Bronchial smooth muscle cell (primary cell): ENCODE results near the gene CNPY2. TPM values are rescaled to one million over a fixed set of nuclear protein-coding genes. Genes with fewer than 3 reads are reported as not detected.

Experiments
- total RNA-seq: library from RNA; depleted of rRNA; stranded (reverse); fragments of >200 nt; gene quantifications from 2 replicates; pipeline ENCODE4 v1.2.1, GENCODE V29; 2014

The CNPY2 gene
- 68.4 and 84.2 TPM in 2 replicates for total RNA-seq

DNA sequence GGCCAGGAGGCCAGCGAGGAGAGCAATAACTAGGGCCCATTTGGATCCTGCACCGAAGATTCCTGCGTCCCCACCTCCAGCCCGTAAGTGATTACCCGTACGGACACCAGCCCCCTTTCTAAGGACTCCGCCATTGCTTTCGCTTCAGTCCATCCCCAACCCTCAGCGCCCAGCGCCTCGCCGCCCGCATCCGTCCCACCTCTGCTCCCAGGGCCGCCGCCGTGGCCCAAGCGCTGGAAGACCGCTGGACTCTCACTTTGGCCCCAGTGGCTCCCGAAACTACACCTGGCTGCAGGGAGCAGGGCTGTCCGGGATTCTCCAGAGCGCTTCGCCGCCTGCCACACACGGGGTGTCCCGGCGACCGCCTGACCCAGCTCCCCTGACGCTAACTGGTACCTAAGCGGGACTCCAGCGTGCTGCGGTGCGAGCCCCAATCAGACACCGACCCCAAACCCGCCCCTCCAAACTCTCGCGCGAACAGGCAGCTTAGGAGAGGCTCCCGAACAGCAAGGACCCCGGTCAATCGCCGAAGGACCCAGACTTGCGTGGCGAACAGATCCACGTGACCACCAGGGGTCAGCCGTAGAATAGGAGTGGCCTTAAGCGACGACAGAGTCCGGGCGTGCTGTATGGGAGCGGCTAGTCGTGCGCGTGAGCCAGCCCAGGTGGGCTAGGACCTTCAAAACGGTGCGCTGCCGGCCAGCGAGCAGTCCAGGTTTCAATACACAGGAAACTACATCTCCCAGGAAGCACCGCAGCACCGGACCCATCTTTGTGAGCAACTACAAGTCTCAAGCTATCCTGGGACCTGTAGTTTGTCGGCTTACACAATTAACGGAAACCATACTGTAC, at the start of gene CNPY2:
Gene CNPY2 (minus strand): TSS at position 367 of the 852 bp plus-strand sequence. CDS start 771 bp downstream, outside the sequence.

DNA sequence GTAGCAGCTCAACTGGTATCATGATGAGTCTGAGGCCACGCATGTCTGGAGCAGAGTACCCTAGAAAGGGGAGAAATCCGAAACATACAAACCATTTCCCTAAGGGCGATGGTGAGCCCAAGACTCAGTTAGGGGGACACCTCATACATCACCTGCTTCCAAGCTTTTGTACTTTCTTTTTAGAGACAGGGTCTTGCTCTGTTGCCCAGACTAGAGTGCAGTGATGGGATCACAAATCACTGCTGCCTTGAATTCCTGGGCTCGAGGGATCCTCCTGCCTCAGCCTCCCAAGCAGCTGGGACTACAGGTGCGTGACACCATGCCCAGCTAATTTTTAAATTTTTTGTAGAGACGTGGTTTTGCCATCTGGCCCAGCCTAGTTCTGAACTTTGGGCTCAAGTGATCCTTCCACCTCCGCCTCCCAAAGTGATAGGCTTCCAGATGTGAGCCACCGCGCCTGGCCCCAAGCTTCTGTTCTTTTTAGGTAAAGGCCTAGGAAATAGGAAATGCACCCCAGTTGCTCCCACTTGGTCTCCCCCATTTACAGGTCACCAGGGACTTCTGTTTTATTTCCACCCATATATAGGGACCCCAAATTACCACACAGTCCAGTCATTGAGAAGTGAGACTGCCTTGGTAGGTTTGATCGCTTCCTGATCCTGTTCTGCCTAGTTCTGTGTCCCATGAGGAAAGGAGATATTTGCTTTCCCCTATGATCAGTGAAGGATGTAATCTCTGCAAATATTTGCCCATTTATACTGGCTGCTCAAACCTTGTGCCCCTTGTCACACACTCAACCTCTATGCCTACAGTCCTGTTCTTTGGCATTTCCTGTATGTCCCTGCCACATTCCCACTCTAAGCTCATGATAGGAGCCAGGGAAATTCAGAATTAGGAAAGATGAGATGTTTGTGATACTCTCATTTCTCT, 46.6 kb upstream of the CNPY2 start, which contains the start of gene APOF:
Gene APOF (minus strand): TSS at position 728 of the 930 bp plus-strand sequence. CDS start 112 bp downstream, at position 616.

DNA sequence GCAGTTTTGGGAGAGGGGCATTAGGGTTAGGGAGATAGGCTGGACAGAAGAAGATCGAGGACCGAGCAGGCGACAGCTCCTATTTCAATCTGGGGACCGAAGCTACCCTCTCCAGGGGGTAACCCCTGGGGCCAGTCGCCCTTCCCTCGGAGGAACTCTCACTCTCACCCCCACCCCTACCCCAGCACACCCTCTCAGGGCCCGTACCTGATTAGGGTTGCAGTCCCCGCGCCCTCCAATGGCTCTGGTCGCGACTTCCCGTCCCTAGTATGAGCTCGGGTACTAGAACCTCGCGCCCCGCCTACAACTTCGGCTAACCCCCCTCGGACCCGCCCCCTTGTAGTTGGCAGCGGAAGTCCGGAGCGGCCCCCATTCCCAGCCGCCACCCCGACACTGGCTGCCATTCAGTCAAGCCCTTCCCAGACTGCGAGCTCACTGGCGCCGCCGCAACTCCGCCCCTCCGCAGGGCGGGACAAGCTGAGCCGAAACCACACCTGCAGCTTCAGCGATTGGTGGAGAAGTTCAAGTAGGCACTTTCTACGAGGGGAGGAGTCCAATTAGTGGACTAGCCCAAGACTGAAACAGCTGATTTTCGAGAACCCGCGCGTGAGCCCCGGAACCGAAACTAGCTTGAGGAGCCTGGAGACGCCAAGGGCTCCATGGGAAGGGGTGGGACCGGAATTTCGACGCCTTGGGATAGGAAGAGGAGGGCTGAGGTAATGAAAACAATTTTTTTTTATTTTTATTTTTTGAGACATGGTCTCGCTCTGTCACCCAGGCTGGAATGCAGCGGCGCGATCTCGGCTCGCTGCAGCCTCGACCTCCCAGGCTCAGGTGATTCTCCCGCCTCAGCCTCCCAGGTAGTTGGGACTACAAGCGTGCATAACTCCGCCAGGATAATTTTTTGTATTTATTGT, 44.3 kb upstream of the CNPY2 start, which contains the start of gene STAT2:
Gene STAT2 (minus strand): TSS at position 257 of the 917 bp plus-strand sequence. CDS start 3,536 bp downstream, outside the sequence.

DNA sequence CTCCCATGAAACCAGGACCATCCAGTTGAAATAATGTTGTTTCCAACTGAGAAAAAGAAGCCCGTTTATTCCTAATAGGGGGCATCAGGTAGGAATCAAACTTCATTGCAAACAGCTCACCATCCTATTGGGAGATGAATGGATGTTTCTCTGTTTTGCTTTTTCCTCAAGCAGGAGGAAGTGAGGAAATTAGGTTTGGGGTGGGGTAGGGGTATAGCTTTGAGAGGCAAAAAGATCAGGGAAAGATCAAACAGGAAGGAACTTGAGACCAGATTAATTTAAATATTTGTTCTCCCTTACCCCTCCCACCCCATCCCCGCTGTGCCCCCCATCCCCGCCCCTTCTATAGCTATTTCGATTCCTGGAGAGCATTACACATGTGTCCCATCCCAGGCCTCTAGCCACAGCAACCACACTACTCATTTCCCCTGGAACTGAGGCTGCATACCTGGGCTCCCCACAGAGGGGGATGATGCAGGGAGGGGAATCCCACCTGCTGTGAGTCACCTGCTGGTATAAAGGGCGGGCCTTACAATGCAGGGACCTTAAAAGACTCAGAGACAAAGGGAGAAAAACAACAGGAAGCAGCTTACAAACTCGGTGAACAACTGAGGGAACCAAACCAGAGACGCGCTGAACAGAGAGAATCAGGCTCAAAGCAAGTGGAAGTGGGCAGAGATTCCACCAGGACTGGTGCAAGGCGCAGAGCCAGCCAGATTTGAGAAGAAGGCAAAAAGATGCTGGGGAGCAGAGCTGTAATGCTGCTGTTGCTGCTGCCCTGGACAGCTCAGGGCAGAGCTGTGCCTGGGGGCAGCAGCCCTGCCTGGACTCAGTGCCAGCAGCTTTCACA, 22.7 kb upstream of the CNPY2 start, which contains the start of gene IL23A:
Gene IL23A (plus strand): TSS at position 577 of the 850 bp plus-strand sequence. CDS start 161 bp downstream, at position 738.

DNA sequence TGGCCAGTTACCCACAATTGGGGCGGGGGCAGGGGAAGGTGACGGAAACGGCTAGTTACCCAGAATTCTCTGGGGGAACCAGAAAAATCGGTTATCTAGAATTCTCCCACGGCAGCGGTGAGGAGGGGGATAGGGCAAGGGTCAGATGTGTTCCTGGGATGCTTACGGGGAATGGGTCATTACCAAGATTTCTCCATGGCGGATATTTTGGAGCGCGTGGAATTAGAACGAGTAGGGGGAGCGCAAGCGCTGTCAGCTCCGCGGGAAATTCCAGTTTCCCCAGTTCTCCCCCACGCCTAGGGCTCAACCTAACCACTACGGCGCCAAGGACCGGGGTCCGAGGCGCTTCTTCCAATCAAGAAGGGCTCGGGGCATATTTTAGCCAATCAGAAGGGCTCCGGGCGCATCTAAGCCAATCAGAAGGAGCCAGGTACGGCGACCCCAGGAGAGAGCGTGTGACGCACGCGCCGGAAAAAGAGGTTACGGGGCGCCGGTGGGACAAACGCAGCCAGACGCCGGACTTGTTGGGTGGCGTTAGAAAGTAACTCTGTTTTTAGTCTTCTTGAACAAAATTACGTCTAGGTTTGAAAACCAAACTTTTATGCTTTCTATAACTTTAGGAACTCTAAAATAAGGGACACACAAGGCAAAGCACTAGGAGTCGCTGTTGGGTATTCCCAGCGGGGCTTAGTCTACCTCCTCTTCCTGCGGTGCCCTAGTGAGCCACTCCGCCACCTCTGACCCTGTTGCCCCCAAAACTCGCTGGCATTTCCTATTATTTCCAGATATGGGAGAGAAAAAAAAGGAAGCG, 18.1 kb upstream of the CNPY2 start, which contains the start of gene PAN2:
Gene PAN2 (minus strand): TSS at position 322 of the 811 bp plus-strand sequence. CDS start 906 bp downstream, outside the sequence.

DNA sequence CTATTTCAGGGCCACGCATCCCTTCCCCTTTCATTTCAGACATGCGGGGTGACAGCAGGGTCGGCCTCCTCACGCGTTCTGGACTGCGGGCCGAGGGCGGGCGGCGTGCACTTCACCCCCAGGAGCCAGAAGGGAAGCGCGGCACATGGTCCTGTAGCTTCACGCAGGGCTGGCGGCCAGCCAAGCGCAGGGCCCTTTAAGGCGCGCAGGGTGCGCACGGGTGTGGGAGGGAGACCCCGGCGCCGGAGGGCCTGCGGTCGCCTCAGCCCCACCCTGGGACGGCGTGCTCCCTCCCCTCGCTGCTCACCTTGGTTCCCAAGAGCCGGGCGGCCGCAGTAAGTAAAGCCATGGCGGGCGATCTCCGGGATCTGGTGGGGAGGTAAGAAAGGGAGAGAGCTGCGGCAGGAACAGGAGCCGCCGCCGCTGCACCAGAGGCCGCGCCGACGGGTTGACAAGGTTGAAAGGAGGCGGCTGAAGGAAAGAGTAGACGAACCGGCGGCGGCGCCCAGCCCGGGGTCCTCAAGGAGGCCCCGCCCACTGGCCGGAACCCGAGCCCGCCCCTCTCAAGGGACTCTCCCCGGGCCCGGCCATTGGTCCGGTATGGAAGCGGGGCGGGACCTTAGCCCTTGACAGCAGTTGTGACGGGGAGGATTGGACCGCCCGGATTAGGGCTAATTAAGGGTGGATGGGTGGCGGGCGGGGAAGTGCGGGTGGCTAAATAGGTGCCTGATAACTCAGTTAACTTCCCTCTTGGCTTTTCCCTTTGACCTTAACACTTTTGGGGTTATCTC, 15.7 kb downstream of the CNPY2 start, which contains the start of gene CS:
Gene CS (minus strand): TSS at position 478 of the 791 bp plus-strand sequence. CDS start 129 bp downstream, at position 349.

DNA sequence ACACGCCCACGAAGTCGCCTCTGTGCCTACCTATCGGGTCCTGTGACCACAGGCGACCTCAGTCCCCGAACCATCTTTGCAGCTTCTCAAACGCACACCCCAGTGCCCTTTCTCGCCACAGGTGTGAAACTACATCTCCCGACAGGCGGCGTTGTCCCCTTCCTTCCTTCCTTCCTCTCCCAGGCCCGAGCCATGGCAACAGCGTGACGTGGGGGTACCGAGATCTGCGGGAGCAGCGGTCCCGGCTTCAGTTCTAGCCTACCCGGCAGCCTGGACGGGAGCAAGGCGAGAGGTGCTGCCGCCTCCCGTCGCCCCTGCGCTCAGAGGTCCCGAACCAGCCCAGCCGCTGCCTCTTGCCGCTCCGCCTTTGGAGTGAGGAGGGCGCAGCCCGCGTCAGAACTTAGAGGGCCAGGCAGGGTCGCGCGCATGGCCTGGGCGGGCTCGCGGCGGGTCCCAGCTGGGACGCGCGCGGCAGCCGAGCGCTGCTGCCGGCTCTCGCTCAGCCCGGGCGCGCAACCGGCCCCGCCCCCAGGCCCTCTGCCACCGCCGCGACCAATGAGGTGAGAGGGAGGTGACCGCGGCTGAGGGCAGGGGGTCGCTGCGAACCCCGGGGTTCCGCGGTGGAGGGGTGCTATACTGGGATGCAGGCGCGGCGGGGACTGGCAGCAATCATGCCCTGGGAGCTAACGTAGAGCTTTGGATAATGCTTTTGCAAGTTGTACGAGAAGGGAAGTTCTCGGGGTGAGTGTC, 48.9 kb downstream of the CNPY2 start, which contains the start of gene COQ10A:
Gene COQ10A (plus strand): TSS at position 250 of the 750 bp plus-strand sequence. CDS start 177 bp downstream, at position 427.

Other genes starting within 250 kb of the CNPY2 start
- gene ERBB3, start 235.8 kb downstream of the CNPY2 start, total RNA-seq, result 0.63 and 0.94 TPM in 2 replicates
- gene PA2G4, start 211.4 kb downstream of the CNPY2 start, total RNA-seq, result 86.1 and 108 TPM in 2 replicates
- 3,876 and 6,422 TPM in 2 replicates for gene RPL41, start 199.4 kb downstream of the CNPY2 start, total RNA-seq
- 6.0 and 8.2 TPM in 2 replicates for gene ZC3H10, start 197.7 kb downstream of the CNPY2 start, total RNA-seq
- 138 and 202 TPM in 2 replicates for gene ESYT1, start 187.7 kb downstream of the CNPY2 start, total RNA-seq
- 124 and 137 TPM in 2 replicates for gene MYL6B, start 163.4 kb downstream of the CNPY2 start, total RNA-seq
- 2,436 and 3,376 TPM in 2 replicates for gene MYL6, start 157.6 kb downstream of the CNPY2 start, total RNA-seq
- 46.7 and 55.5 TPM in 2 replicates for gene SMARCC2, start 126.5 kb downstream of the CNPY2 start, total RNA-seq
- gene RNF41, start 94.1 kb downstream of the CNPY2 start, total RNA-seq, result 81.8 and 103 TPM in 2 replicates
- 26.0 and 27.6 TPM in 2 replicates for gene NABP2, start 91.6 kb downstream of the CNPY2 start, total RNA-seq
- 0.26 and 0.47 TPM in 2 replicates for gene SLC39A5, start 85.9 kb downstream of the CNPY2 start, total RNA-seq
- gene ANKRD52, start 57.6 kb downstream of the CNPY2 start, total RNA-seq, result 8.4 and 15.8 TPM in 2 replicates
- gene COQ10A, start 49.0 kb downstream of the CNPY2 start, total RNA-seq, result 9.1 and 10.2 TPM in 2 replicates
- 55.3 and 69.0 TPM in 2 replicates for gene CS, start 15.7 kb downstream of the CNPY2 start, total RNA-seq
- 21.8 and 27.2 TPM in 2 replicates for gene PAN2, start 18.0 kb upstream of the CNPY2 start, total RNA-seq
- 0.09 TPM in 1 of 2 replicates, not detected in the other for gene IL23A, start 22.9 kb upstream of the CNPY2 start, total RNA-seq
- gene STAT2, start 44.1 kb upstream of the CNPY2 start, total RNA-seq, result 276 and 289 TPM in 2 replicates
- gene APOF, start 46.9 kb upstream of the CNPY2 start, total RNA-seq, result not detected in 2 replicates
- gene TIMELESS, start 133.4 kb upstream of the CNPY2 start, total RNA-seq, result 2.5 and 4.1 TPM in 2 replicates
- not detected in 2 replicates for gene MIP, start 138.7 kb upstream of the CNPY2 start, total RNA-seq
- 0.94 and 1.6 TPM in 2 replicates for gene SPRYD4, start 152.6 kb upstream of the CNPY2 start, total RNA-seq
- gene GLS2, start 172.2 kb upstream of the CNPY2 start, total RNA-seq, result 0.09 and 0.16 TPM in 2 replicates
- gene RBMS2, start 205.8 kb upstream of the CNPY2 start, total RNA-seq, result 9.3 and 9.5 TPM in 2 replicates